ENCODE results near the gene NAGK. TPM values are rescaled to one million over a fixed set of nuclear protein-coding genes. Genes with fewer than 3 reads are reported as not detected.

The NAGK gene
- total and polyA plus RNA-seq, 4 donors, result 21.8 to 41.0 (median 27.1) TPM

GRCh38 chr2:71060211-71060610, 8.2 kb upstream of the NAGK start (continued):
- TF ChIP-seq REST (IDR thresholded peaks at IDR 0.05) (no peak), SP1 (IDR thresholded peaks at IDR 0.05) (no peak), FOXA2 (IDR thresholded peaks at IDR 0.05) (no peak), ZBTB33 (IDR thresholded peaks at IDR 0.05) (no peak)

GRCh38 chr2:71060871-71061270, 7.6 kb upstream of the NAGK start:
- 69% methylated on average over 3 of the region's 3 CpGs for WGBS
- Histone ChIP-seq H3K9me3 (ENCODE audit: control insufficient read depth in 4 of 4, low read length in 3 of 4) (no peaks in the 10 kb centered on the region), H3K27ac (ENCODE audit: low read depth in 1 of 2, low read length in 2 of 2) (no peak overlapping the region), H3K27me3 (ENCODE audit: control insufficient read depth in 4 of 4, insufficient read depth in 4 of 4, low read length in 3 of 4) (no peaks in the 10 kb centered on the region), H3K9ac (ENCODE audit: low read depth in 1 of 2, low read length in 2 of 2) (no peak overlapping the region), H3K4me1 (ENCODE audit: control insufficient read depth in 4 of 4, insufficient read depth in 4 of 4, low read length in 3 of 4) (no peaks in the 10 kb centered on the region), H3K4me3 (ENCODE audit: low read depth in 1 of 3, low read length in 3 of 3) (no peak overlapping the region), H3K36me3 (ENCODE audit: control insufficient read depth in 4 of 4, insufficient read depth in 3 of 4, low read depth in 1 of 4, low read length in 3 of 4) (no peaks in the 10 kb centered on the region)
- TF ChIP-seq FOXA2 (IDR thresholded peaks at IDR 0.05) (no peak), GABPA (IDR thresholded peaks at IDR 0.05 in 1 of 2, conservative IDR thresholded peaks at IDR 0.05 in 1 of 2) (no peak), YY1 (IDR thresholded peaks at IDR 0.05) (no peak), RAD21 (IDR thresholded peaks at IDR 0.05) (no peak), HNF4G (IDR thresholded peaks at IDR 0.05) (no peak), MAX (IDR thresholded peaks at IDR 0.05) (no peak), NR2F2 (IDR thresholded peaks at IDR 0.05) (no peak), JUND (IDR thresholded peaks at IDR 0.05) (no peak), REST (IDR thresholded peaks at IDR 0.05) (no peak), EGR1 (IDR thresholded peaks at IDR 0.05; ENCODE audit: low read depth in 2 of 2) (no peak)
- no peak for DNase-seq (ENCODE audit: low spot score)
